ENCODE results near the gene HSD3B2.

DNA sequence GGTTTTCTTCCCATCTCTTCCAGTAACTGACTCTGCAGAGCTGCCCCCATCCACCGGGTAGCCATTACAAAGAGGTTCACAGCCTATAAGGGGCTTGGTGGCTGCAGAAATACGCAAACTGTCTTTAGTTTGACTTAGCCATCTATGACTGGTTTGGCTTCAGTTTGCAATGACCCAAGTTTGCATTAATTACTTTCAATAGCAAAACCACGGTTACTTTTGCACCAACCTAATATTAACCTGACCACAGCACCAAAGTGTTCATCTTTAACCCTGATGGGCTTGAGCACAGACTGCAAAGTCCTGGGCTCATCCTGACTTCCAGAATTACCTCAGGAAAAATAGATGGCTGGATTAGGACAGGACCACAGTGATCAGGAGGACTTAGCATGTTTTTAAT is 48.5 kb upstream of the HSD3B2 start:
- TF ChIP-seq, protein P1, sequence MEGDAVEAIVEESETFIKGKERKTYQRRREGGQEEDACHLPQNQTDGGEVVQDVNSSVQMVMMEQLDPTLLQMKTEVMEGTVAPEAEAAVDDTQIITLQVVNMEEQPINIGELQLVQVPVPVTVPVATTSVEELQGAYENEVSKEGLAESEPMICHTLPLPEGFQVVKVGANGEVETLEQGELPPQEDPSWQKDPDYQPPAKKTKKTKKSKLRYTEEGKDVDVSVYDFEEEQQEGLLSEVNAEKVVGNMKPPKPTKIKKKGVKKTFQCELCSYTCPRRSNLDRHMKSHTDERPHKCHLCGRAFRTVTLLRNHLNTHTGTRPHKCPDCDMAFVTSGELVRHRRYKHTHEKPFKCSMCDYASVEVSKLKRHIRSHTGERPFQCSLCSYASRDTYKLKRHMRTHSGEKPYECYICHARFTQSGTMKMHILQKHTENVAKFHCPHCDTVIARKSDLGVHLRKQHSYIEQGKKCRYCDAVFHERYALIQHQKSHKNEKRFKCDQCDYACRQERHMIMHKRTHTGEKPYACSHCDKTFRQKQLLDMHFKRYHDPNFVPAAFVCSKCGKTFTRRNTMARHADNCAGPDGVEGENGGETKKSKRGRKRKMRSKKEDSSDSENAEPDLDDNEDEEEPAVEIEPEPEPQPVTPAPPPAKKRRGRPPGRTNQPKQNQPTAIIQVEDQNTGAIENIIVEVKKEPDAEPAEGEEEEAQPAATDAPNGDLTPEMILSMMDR (conservative IDR thresholded peaks at IDR 0.05; ENCODE audit: low read depth in 2 of 2), result no peak
- TF ChIP-seq POLR2AphosphoS5 (IDR thresholded peaks at IDR 0.05; ENCODE audit: low read depth) (no peak), EZH2 (IDR thresholded peaks at IDR 0.05; ENCODE audit: low read depth, unreplicated experiment) (no peak), EZH2phosphoT487 (IDR thresholded peaks at IDR 0.05; ENCODE audit: unreplicated experiment) (no peak), NANOG (IDR thresholded peaks at IDR 0.05; ENCODE audit: borderline replicate concordance) (no peak)
- TF ChIP-seq, protein P2, sequence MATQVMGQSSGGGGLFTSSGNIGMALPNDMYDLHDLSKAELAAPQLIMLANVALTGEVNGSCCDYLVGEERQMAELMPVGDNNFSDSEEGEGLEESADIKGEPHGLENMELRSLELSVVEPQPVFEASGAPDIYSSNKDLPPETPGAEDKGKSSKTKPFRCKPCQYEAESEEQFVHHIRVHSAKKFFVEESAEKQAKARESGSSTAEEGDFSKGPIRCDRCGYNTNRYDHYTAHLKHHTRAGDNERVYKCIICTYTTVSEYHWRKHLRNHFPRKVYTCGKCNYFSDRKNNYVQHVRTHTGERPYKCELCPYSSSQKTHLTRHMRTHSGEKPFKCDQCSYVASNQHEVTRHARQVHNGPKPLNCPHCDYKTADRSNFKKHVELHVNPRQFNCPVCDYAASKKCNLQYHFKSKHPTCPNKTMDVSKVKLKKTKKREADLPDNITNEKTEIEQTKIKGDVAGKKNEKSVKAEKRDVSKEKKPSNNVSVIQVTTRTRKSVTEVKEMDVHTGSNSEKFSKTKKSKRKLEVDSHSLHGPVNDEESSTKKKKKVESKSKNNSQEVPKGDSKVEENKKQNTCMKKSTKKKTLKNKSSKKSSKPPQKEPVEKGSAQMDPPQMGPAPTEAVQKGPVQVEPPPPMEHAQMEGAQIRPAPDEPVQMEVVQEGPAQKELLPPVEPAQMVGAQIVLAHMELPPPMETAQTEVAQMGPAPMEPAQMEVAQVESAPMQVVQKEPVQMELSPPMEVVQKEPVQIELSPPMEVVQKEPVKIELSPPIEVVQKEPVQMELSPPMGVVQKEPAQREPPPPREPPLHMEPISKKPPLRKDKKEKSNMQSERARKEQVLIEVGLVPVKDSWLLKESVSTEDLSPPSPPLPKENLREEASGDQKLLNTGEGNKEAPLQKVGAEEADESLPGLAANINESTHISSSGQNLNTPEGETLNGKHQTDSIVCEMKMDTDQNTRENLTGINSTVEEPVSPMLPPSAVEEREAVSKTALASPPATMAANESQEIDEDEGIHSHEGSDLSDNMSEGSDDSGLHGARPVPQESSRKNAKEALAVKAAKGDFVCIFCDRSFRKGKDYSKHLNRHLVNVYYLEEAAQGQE (IDR thresholded peaks at IDR 0.05; ENCODE audit: unreplicated experiment), result no peak
